Activated naive CD4-positive, alpha-beta T cell treated with anti-CD3 and anti-CD28 coated beads, Interleukin-2, amount 50 U/mL, for 24 hours (primary cell): Measurements from ENCODE around the gene PCDHA1.

Source experiments
- H3K27ac Mint-ChIP-seq: one replicate; pipeline ENCODE4 v1.8.0; 2021; ENCODE audit warnings: mild to moderate bottlenecking, mixed read lengths
- H3K27me3 Mint-ChIP-seq: one replicate; pipeline ENCODE4 v1.8.0; 2021; ENCODE audit warnings: mixed read lengths
- H3K36me3 Mint-ChIP-seq: one replicate; pipeline ENCODE4 v1.8.0; 2021; ENCODE audit warnings: mixed read lengths
- H3K4me1 Mint-ChIP-seq: one replicate; pipeline ENCODE4 v1.8.0; 2021; ENCODE audit warnings: mixed read lengths
- H3K4me3 Mint-ChIP-seq: one replicate; pipeline ENCODE4 v1.8.0; 2021; ENCODE audit warnings: mild to moderate bottlenecking, mixed read lengths
- H3K9me3 Mint-ChIP-seq: one replicate; pipeline ENCODE4 v1.8.0; 2021; ENCODE audit warnings: mixed read lengths

Gene PCDHA1

DNA sequence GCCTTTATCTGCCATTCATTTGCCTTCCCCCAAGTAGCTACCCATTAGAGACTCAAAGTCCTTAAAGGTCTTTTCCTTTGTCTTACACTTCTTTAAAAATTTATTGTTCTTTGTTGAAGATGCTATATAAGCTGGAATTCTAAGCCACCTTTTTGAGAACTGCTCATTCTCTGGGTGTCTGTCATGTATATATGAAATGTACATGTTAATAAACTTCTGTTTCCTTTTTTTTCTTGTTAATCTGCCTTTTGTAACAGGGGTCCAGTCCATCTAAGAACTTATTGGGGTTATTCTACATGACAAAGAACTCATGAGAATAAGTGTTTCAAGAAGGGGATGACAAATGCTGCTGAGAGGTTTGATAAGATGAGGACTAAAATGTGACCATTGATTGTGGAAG is 221.9 kb downstream of the PCDHA1 start:
- no peak overlapping the region for H3K4me3 Mint-ChIP-seq
- H3K36me3 Mint-ChIP-seq: no peaks in the 10 kb centered on the region
- no peaks in the 10 kb centered on the region for H3K4me1 Mint-ChIP-seq
- H3K9me3 Mint-ChIP-seq: peaks cover 6% of the 10 kb centered on the region
- no peak overlapping the region for H3K27ac Mint-ChIP-seq
- H3K27me3 Mint-ChIP-seq: peaks cover 15% of the 10 kb centered on the region

DNA sequence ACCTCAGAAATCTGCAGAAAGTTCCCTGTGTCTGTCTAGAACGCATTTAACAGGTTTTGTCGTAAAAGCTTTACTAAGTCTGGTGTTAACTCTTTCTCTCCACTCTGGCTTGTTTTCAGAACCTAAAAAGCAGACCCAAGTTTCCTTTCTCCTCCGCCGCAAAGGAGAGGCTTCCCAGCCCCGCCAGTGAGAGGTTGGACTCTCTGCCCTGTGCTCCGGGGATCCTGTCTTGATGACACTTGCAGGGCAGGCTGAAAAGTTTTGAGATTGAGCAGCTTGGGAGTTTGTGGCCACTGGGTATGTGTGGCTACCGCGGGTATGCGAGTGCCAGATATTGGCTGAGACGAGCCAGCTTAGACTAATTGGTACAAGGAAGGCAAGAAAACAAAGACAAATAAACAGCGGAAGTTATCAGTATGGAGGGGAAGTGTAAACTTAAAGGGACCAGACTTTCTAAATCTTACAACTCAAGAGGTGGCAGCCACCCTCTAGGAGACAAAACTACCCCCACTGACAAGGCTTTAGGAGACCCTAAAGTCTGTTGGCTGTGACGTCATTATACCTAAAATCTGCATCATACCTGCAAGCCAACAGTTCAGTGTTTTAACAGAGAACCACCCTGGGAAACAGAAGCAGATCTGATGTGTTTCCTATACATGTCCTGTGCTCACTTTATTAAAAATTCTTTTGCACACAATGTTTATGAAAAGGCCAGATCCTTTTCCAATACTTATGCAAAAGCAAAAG is 224.3 kb downstream of the PCDHA1 start:
- Mint-ChIP-seq H3K4me1 (no peaks in the 10 kb centered on the region), H3K27me3 (peaks cover 9% of the 10 kb centered on the region), H3K4me3 (no peak overlapping the region), H3K9me3 (peaks cover 6% of the 10 kb centered on the region), H3K27ac (no peak overlapping the region), H3K36me3 (no peaks in the 10 kb centered on the region)

DNA sequence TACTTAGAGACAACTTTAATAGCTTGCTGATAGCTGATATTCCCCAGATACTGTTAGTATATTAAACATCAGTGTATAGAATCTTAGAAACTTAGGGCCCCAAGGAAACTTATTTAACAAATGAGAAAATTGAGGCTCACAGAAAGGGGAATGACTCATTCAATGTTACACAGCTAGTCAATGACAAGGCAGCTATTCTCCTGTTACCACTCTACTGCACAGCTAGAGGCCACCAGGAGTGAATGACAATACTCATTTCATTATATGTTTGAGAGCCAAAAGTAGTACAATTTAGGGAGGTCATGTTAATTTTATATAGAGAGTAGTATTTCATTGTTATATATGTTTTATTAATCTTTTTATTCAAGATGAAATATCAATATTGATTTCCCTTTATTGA is 232.0 kb downstream of the PCDHA1 start:
- H3K27ac Mint-ChIP-seq: no peak overlapping the region
- no peaks in the 10 kb centered on the region for H3K4me1 Mint-ChIP-seq
- H3K36me3 Mint-ChIP-seq: no peaks in the 10 kb centered on the region
- no peak overlapping the region for H3K4me3 Mint-ChIP-seq
- peaks cover 2% of the 10 kb centered on the region for H3K27me3 Mint-ChIP-seq
- no peaks in the 10 kb centered on the region for H3K9me3 Mint-ChIP-seq

GRCh38 chr5:141022384-141022783 is 236.4 kb downstream of the PCDHA1 start:
- Mint-ChIP-seq H3K27ac (no peak overlapping the region), H3K4me3 (no peak overlapping the region), H3K36me3 (no peaks in the 10 kb centered on the region), H3K4me1 (no peaks in the 10 kb centered on the region), H3K9me3 (peaks cover 7% of the 10 kb centered on the region), H3K27me3 (peaks cover 2% of the 10 kb centered on the region)

- H3K9me3 Mint-ChIP-seq: no peaks in the 10 kb centered on the region
- peaks cover 5% of the 10 kb centered on the region for H3K27me3 Mint-ChIP-seq
- no peaks in the 10 kb centered on the region for H3K36me3 Mint-ChIP-seq
- no peak overlapping the region for H3K4me3 Mint-ChIP-seq
- H3K4me1 Mint-ChIP-seq: no peaks in the 10 kb centered on the region
- H3K27ac Mint-ChIP-seq: no peak overlapping the region
Observed at GRCh38 chr5:141031006-141031405, 245.1 kb downstream of the PCDHA1 start.

GRCh38 chr5:141032626-141033025 is 246.7 kb downstream of the PCDHA1 start:
- peaks cover 8% of the 10 kb centered on the region for H3K27me3 Mint-ChIP-seq
- H3K9me3 Mint-ChIP-seq: no peaks in the 10 kb centered on the region
- H3K27ac Mint-ChIP-seq: no peak overlapping the region
- H3K36me3 Mint-ChIP-seq: no peaks in the 10 kb centered on the region
- no peaks in the 10 kb centered on the region for H3K4me1 Mint-ChIP-seq
- H3K4me3 Mint-ChIP-seq: no peak overlapping the region

DNA sequence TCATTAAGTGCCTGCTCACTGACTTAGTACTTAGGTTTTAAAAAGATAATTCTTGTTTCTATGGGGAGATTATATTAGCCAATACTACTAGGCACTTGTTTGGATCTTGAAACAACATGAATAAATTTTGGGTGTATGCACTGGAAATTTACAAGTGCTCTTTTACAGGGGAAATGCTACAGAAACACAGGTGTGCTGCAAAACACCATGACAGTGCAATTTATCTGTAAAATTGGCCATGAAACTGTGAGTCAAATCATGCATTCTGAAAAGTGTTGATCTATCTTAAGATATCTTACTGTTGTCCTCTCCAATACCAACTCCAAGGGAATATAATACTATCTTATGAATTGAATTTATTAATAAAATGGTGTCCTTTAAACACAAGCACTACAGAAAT is 253.1 kb downstream of the PCDHA1 start:
- no peaks in the 10 kb centered on the region for H3K4me1 Mint-ChIP-seq
- H3K36me3 Mint-ChIP-seq: no peaks in the 10 kb centered on the region
- H3K9me3 Mint-ChIP-seq: no peaks in the 10 kb centered on the region
- no peak overlapping the region for H3K4me3 Mint-ChIP-seq
- no peak overlapping the region for H3K27ac Mint-ChIP-seq
- H3K27me3 Mint-ChIP-seq: peaks cover 9% of the 10 kb centered on the region

DNA sequence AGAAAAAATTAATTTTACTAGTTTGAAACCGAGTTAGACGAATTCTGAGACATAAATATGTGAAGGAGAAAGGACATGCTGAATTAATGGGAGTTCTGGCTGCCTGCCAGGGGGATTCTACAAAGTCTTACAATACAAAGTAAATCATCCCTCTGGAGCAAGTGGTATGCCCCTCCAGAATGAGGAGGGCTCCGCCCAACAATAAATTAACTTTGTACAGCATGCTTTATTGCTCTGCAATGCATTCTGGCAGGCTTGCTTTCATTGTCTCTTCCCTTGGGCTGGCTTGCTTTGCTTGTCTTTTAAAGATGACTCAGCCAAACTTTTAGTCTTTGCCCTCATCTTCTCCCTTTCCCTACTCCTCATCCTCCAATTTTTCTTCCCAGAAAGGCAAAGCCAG is 253.6 kb downstream of the PCDHA1 start:
- Mint-ChIP-seq H3K36me3 (no peaks in the 10 kb centered on the region), H3K27ac (no peak overlapping the region), H3K9me3 (peaks cover 4% of the 10 kb centered on the region), H3K4me3 (no peak overlapping the region), H3K4me1 (no peaks in the 10 kb centered on the region), H3K27me3 (peaks cover 13% of the 10 kb centered on the region)

- H3K4me3 Mint-ChIP-seq: no peak overlapping the region
- peaks cover 14% of the 10 kb centered on the region for H3K27me3 Mint-ChIP-seq
- no peak overlapping the region for H3K27ac Mint-ChIP-seq
- no peaks in the 10 kb centered on the region for H3K36me3 Mint-ChIP-seq
- peaks cover 5% of the 10 kb centered on the region for H3K9me3 Mint-ChIP-seq
- no peaks in the 10 kb centered on the region for H3K4me1 Mint-ChIP-seq
Observed at GRCh38 chr5:141040093-141040770, 254.3 kb downstream of the PCDHA1 start.

DNA sequence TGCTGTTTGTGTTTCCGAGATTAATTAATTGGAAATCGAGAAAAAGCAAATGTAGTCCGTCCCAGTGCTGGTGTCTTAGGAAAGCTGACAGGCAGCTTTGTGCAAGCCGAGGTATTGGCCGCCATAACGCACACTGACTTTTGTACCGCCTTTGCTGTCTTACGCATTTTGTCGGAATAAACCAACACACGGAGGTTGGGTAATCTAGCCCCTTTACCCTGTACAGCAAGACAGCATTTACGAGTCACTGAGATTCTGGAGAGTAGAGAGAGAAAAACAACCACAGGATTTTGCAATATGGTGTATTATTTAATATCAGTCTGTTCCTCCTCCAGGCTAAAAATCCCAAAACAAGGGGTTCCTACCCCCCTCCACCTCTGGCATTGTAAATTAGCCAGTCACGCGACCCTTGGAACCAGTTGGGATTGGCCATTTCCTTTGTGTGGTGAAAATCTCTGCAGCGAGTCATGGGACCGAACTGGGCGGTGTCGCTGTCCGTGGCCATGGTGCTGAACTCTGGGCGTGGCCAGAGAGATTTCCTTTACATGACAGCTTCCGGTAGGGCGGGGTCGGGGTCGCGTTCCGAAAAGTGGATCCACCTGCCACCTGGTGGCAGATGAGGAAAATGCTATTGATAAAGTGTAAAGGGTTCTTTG is 255.0 kb downstream of the PCDHA1 start:
- Mint-ChIP-seq H3K36me3 (no peaks in the 10 kb centered on the region), H3K9me3 (peaks cover 5% of the 10 kb centered on the region), H3K27ac (no peak overlapping the region), H3K27me3 (peaks cover 18% of the 10 kb centered on the region), H3K4me1 (no peaks in the 10 kb centered on the region), H3K4me3 (no peak overlapping the region)

DNA sequence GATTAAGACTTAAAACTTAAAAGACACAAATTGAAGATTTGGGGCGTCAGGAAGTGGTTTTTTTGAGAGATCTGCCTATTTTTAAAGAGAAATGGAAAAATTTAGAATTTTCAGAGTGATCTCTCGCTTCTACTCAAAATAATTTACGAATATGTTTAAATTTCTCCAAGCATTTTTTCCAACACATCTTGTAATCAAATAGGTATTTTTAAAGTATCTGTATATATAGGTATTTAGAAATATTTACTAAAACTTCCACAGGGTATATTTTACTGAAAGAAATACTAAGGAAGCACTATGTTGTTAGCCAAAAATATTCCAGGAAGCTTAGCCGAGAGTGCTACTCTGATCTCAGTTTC is 255.5 kb downstream of the PCDHA1 start:
- peaks cover 18% of the 10 kb centered on the region for H3K27me3 Mint-ChIP-seq
- no peaks in the 10 kb centered on the region for H3K36me3 Mint-ChIP-seq
- no peak overlapping the region for H3K27ac Mint-ChIP-seq
- no peaks in the 10 kb centered on the region for H3K4me1 Mint-ChIP-seq
- H3K9me3 Mint-ChIP-seq: peaks cover 5% of the 10 kb centered on the region
- no peak overlapping the region for H3K4me3 Mint-ChIP-seq

GRCh38 chr5:141042555-141042954 is 256.6 kb downstream of the PCDHA1 start:
- H3K27me3 Mint-ChIP-seq: peaks cover 22% of the 10 kb centered on the region
- peaks cover 2% of the 10 kb centered on the region for H3K36me3 Mint-ChIP-seq
- no peak overlapping the region for H3K4me3 Mint-ChIP-seq
- peaks cover 10% of the 10 kb centered on the region for H3K9me3 Mint-ChIP-seq
- H3K27ac Mint-ChIP-seq: no peak overlapping the region
- no peaks in the 10 kb centered on the region for H3K4me1 Mint-ChIP-seq

- Mint-ChIP-seq H3K9me3 (peaks cover 31% of the 10 kb centered on the region), H3K27ac (no peak within 1 kb of the TSS)
Observed at GRCh38 chr5:141050622-141051520, 264.9 kb downstream of the PCDHA1 start, which contains the start of gene PCDHB1. Gene PCDHB1, plus strand, starts transcription at chr5:141051374. Its CDS starts 97 bp downstream, at chr5:141051471.

DNA sequence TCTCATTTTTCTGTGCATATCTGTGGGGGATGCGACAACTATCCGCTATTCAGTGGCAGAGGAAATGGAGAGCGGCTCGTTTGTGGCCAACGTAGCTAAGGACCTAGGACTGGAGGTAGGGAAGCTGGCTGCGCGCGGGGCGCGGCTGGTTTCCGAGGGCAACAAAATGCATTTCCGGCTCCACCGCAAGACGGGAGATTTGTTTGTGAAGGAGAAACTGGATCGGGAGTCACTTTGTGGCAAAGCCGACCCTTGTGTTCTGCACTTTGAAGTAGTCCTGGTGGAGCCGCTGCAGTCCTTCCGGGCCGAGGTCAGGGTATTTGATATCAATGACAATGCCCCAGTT is 265.6 kb downstream of the PCDHA1 start:
- Mint-ChIP-seq H3K36me3 (peaks cover 2% of the 10 kb centered on the region), H3K27ac (no peak overlapping the region), H3K27me3 (peaks cover 41% of the 10 kb centered on the region), H3K4me3 (peak overlapping the region; percentile 73), H3K9me3 (peaks cover 31% of the 10 kb centered on the region), H3K4me1 (peaks cover 9% of the 10 kb centered on the region)

More at GRCh38 chr5:141050622-141051520, 264.9 kb downstream of the PCDHA1 start, which contains the start of gene PCDHB1:
- Mint-ChIP-seq H3K4me3 (peak within 1 kb of the TSS; percentile 73), H3K4me1 (peaks cover 9% of the 10 kb centered on the region), H3K36me3 (peaks cover 2% of the 10 kb centered on the region), H3K27me3 (peaks cover 44% of the 10 kb centered on the region)
